Muscle of arm (tissue), 12 donors: ENCODE data around the gene CNTROB. TPM values are rescaled to one million over a fixed set of nuclear protein-coding genes. Genes with fewer than 3 reads are reported as not detected.

Experiments
- DNase-seq: peaks from one replicate; pipeline ENCODE4 v3.0.0-alpha.2; 2013
- polyA plus RNA-seq, 12 donors: library from polyadenylated mRNA; unstranded; fragments of 120-200 nt; gene quantifications; one replicate each; pipeline ENCODE4 v1.2.1, GENCODE V29; 2013; ENCODE audit not compliant: insufficient read length in 12 of 12

CNTROB gene
- polyA plus RNA-seq, 12 donors, result 24.9 to 62.8 (median 31.2) TPM; not detected in 1

- no peak for DNase-seq
Observed at GRCh38 chr17:7897773-7898172, 34.2 kb upstream of the CNTROB start.

GRCh38 chr17:7903154-7904103 lies 28.6 kb upstream of the CNTROB start:
- no peak for DNase-seq

GRCh38 chr17:7909089-7909488 lies 22.9 kb upstream of the CNTROB start:
- DNase-seq, result no peak

- DNase-seq, result no peak
Observed at GRCh38 chr17:7910281-7910680, 21.7 kb upstream of the CNTROB start.

- DNase-seq, result no peak
Observed at GRCh38 chr17:7910711-7911110, 21.3 kb upstream of the CNTROB start.

- DNase-seq, result no peak
Observed at GRCh38 chr17:7911116-7911515, 20.9 kb upstream of the CNTROB start.

GRCh38 chr17:7912927-7913524 lies 19.0 kb upstream of the CNTROB start:
- DNase-seq, result no peak

GRCh38 chr17:7915179-7915610 lies 16.8 kb upstream of the CNTROB start:
- no peak for DNase-seq

GRCh38 chr17:7915611-7916384 lies 16.2 kb upstream of the CNTROB start, which contains the start of gene RNF227:
RNF227 (minus strand) TSS chr17:7916289; CDS start chr17:7916195, 94 bp downstream.
- DNase-seq, result peak; percentile 98

GRCh38 chr17:7916385-7916682 lies 15.7 kb upstream of the CNTROB start:
- DNase-seq, result no peak

- DNase-seq, result no peak
Observed at GRCh38 chr17:7916808-7917207, 15.2 kb upstream of the CNTROB start.

GRCh38 chr17:7922269-7922844 lies 9.6 kb upstream of the CNTROB start:
- DNase-seq, result no peak

- DNase-seq, result peak; percentile 90
Observed at GRCh38 chr17:7922845-7923628, 9.0 kb upstream of the CNTROB start.

GRCh38 chr17:7927596-7927995 lies 4.4 kb upstream of the CNTROB start:
- no peak for DNase-seq

- peak; percentile 79 for DNase-seq
Observed at GRCh38 chr17:7929158-7930023, 2.6 kb upstream of the CNTROB start, which contains the start of gene KCNAB3. KCNAB3 (minus strand) TSS chr17:7929856; CDS start chr17:7929435, 421 bp downstream.

- no peak for DNase-seq
Observed at GRCh38 chr17:7930841-7931631, 970 bp upstream of the CNTROB start.

- no peak for DNase-seq
Observed at GRCh38 chr17:7932483-7932891, 481 bp downstream of the CNTROB start.

GRCh38 chr17:7932949-7933348 lies 943 bp downstream of the CNTROB start:
- peak; percentile 26 for DNase-seq

- DNase-seq, result no peak
Observed at GRCh38 chr17:7935859-7936258, 3.9 kb downstream of the CNTROB start.
